GM20431 (cell line): ENCODE data around the gene ARHGDIA.

ENCODE experiments used
- in situ Hi-C: fragments of 300-500 bp; cut with MseI, MboI; formaldehyde crosslinking; loops from one replicate; pipeline ENCODE4 v1.15.0; 2020; ENCODE audit warnings: low sequenced_read_pairs; ENCODE audit not compliant: unreplicated experiment

Gene ARHGDIA

DNA sequence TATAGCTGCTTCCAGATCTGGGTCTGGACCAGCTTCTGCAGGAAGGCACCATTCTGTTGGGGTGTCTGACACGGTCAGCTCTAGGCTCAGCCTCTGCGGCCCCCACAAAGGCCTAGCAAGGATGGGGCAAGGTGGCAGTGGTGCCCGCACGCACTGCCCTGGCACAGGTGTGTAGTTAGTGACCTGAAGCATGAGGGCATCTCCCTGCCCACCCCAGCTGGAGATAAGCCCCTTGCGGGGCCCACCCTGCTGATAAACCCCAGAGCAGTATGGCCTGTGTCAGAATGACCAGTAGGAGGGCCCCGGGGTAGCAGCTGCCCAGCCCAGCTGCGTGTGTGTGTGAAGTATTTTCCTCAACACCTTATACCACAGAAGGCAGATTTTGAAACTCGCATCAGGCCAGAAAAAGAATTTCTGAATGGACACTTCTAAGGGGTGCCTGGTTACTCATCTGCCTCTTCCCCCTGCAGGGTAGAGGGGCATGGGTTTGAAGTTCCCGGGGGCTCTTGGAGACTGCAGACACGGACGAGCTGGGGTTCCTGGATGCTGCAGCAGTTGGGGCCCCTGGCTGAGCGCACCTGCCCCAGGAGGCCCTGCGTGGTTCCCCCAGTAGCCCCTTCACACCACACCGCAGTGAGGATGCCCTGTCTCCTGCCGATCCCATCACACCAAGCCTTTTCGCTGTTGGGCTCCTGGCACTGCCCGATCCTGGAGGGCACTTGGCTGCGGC is 4.5 kb downstream of the ARHGDIA start:
- in situ Hi-C loops = no loop called here

DNA sequence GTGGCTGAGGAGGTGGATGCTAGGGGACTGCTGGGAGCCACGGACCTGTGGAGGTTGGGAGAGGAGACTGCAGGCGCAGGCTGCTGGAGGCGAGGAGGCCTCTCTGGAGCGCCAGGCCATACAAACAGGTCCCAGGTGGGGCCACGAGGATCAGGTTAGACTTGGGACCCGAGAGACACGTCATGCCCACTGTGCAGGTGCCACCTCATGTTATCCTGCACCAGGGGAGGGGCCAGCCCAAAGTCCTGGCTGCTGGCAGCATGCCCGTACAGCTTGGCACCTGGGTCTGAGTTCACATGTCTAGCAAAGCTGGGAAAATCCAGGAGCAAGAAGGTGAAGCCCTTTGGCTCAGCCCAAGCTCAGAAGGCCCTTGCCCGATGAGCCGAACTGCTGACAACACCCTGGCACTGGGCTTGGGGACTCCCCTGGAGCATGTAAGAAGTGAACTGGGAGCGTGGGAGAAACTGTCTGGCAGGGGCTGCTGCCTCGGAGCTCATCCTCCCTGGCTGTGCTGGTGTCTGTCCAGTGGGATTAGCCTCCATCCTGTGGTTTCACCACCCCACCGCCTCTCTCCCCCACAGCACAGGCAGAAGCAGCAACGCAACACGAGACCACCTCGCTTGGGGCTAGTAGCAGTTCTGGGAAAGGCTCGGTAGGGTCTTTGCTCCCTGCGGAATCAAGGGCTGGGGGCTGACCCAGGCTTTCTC is 5.3 kb downstream of the ARHGDIA start:
- in situ Hi-C loops = no loop called here

DNA sequence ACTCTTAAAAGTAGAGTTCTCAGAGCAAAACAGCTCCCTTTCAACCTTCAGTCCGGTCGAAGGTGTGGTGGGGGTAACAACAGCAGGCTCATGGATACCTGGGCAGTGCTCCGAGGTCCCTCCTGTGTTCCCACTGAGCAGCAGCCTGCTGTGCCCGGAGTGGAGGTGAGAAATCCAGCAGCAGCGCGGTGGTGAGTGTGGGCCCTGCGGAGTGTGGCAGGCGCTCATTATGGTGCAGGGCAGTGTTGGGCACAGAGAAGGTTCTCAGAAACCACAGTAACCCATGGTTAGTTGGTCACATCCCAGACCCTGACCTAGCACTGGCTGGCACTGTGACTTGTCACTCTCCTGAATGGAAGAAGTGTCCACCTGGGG is 5.8 kb downstream of the ARHGDIA start:
- in situ Hi-C loops = no loop called here

DNA sequence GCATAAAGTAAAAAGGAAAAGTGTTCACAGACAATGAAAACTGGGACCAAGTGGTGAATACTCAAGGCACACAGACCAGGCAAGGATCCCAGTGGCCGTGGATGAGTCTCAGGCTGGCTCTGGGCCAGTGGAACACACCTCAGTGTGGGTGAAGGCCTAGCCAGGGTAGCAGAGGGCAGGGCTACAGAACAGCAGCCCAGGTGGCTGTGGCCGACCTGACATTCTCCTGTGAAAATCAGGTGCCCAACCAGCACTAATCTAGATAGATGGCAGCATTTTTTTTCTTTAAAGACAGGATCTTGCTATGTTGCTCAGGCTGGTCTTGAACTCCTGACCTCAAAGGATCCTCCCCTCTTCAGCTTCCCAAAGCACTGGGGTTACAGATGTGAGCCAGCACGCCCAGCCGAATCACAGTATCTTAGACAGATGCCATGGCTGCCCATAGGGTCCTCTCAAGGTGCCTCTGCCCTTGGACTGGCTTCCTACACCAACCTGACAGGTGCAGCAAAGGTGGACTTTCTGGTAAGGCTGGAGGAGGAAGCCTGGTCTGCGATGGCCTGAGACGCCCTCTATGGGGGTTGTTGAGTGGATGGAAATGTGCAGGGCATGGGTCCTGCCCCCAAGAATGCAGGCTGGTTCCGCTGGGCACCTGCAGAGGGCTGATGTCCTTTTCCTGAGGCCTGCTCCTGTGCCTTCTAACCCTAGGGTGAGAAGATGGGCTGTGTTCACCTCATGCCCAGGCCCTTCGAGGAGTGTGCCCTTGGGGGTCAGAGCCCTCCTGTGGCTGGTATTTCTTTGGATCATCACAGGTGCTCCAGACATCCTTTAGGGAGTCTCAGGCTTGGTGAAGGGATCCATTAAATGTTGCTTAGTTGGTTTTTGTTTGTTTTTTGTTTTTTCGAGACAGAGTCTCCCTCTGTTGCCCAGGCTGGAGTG is 7.0 kb downstream of the ARHGDIA start:
- in situ Hi-C loops = no loop called here

DNA sequence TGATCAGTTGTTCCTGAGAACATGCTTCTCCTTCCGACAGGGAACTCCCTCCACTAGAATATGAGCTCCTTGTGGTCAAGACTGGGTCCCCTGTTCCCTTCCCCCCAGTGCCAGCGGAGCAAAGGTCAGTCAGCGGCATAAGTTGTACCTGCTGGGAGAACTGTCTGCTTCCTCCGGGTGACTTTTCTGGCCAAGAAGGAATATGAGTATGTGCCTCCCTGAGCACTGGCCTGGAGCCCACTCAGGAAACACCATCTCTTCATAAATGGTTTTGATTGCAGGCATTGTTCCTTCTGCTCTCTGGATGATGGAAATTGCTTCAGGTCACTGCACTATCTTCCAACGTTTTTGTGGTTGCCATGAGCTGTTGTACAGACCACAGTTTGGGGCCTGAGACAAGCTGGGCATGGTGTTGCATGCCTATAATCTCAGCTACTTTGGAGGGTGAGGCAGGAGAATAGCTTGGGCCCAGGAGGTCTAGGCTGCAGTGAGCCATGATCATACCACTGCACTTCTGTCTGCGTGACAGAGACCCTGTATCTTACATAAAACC is 7.9 kb downstream of the ARHGDIA start:
- in situ Hi-C loops = no loop called here

DNA sequence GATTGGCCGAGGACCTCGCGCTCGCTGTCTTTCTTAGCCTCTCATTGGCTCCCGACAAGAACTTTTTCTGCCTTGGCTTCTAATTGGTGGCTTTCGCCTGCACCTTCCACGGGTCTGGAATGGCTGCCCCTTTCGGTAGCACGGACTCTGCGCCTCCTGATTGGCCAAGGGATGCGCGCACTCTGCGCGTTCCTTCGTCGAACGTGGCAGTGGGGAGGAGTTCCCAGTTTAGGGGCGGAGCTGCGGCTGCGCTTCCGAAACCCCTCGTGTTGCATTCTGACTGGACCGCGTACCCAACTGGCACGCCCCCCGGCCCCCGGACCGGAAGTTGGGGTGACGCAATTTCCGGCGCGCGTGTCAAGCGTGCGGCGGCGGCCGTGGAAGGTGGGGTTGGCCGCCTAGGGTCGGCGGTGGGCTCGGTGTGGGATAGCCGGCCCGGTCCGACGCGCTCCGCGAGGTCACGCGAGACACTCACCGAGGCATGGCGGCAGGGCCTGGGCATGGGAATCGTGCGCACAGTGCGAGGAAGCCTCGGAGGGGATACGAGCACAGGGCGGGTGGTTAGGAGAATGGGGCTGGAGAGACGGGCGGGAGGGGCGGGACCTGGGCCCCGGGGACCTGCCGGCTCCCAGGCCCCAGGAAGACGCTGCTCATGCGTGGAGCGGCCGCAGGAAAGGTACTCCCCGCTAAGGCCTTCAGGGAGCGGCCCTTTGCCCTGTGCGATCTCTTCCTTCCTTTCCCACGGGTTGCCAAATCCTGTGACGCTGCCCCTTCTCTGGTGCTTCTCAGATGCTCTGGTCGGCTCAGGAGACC is 10.2 kb downstream of the ARHGDIA start:
- in situ Hi-C loops = no loop called here

DNA sequence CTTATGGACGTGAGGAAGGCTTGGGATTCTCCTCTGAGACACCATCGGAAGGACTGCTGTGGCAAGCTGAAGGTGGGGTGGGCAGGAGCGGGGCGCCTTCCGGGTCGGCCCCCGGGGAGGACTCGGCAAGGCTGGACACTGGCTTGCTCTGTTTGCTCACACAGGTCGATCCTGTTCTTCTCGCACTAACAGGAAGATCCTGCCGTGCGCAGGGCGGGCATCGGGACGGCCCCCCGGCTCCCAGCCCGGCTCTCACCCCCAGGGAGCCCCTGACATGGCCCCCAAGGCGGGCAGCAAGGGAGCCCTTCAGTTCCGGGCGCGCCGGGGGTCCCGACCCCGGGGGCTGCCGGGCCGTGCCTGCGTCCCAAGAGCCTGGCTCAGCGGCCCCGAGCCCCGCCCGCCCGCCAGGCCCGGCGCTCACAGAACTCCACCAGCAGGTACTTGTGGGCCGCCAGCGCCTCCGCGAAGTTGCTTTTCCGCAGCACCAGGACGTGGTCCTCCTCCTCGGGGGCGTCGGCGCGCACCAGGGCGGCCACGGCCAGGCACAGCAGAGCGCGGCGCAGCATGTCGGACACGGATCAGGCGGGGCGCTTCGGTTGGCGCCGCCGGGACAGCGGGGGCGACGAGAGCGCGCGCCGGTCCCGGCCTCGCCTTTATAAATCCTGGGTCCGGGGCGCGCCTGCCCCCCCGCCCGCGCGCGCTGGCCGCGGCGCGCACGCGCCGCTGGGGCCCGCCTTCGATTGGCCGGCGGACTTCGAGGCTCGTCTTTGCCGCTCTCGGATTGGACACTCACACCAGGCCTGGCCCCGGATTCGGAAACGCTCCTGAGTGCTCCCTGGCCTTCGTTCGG is 11.0 kb downstream of the ARHGDIA start, which contains the start of gene P4HB:
Gene P4HB, minus strand, starts transcription at position 630 of the 850 bp plus-strand sequence. Its CDS starts 64 bp downstream, at position 566.
- in situ Hi-C loops = no loop called here

DNA sequence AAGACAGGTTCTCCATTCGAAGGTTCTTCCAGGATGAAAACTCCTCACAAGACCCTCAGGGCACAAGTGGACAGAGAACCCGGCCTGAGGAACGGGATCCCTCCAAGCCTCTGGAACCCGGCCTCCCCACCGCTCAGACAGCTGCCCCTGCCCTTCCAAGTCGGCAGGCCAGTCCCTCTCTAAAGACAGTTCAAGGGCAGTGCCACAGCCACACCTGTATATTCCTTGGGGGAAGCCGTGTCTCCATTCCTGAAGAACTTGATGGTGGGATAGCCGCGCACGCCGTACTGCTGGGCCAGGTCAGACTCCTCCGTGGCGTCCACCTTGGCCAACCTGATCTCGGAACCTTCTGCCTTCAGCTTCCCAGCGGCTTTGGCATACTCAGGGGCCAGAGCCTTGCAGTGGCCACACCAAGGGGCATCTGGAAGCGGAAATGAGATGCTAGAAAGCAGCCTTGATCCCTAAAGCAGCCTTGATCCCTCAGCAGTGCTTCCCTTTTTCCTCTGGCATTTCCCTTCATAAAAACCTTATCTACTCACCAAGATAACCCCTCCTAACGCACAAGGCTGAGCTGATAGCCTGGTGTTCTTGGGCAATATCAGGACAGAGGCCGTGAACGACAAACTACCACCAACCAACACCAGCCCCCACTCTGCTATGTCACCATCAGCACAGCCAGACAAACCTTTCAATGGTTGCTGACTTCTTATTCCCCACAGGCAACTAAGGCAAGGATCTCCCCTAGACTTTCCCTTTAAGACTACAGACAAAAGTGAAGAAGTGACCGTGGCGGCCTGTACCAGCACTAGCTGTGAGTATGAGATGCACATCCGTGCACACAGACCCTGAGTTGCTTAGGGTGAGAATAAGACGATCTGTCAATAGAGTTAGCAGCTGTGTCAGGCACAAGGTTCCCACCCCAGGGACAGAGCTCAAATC is 11.9 kb downstream of the ARHGDIA start:
- in situ Hi-C loops = no loop called here

DNA sequence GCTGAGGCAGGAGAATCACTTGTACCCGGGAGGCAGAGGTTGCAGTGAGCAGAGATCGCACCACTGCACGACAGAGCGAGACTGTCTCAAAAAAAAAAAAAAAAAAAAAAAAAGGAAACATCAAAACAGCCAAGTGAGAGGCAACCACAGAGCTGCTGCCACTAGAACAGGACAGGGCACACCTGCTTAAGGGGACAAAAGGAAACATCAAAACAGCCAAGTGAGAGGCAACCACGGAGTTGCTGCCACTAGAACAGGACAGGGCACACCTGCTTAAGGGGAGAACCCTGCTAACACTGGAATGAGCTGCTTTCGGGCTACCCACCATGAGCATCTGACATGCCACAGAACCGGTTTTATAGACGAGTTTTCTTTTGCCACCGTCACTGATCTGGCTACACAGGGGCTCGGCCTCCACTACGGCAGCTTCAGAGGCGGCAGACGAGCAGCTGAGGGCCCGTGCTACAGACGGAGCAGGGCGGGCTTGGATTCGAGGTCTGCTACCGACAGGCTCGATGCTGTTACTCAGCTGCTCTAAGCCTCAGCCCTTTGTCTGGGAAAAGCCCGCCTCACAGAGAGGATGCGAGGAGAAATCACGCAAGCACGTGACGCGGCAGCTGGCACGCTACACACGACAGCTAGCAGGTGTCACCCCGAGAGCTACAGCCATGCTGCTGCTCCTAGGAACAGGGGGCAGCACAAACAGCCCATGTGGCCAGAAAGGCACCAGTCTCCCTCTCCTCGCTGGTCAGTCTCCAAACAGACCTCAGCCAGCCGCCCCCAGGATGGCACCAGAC is 12.8 kb downstream of the ARHGDIA start:
- in situ Hi-C loops = no loop called here

DNA sequence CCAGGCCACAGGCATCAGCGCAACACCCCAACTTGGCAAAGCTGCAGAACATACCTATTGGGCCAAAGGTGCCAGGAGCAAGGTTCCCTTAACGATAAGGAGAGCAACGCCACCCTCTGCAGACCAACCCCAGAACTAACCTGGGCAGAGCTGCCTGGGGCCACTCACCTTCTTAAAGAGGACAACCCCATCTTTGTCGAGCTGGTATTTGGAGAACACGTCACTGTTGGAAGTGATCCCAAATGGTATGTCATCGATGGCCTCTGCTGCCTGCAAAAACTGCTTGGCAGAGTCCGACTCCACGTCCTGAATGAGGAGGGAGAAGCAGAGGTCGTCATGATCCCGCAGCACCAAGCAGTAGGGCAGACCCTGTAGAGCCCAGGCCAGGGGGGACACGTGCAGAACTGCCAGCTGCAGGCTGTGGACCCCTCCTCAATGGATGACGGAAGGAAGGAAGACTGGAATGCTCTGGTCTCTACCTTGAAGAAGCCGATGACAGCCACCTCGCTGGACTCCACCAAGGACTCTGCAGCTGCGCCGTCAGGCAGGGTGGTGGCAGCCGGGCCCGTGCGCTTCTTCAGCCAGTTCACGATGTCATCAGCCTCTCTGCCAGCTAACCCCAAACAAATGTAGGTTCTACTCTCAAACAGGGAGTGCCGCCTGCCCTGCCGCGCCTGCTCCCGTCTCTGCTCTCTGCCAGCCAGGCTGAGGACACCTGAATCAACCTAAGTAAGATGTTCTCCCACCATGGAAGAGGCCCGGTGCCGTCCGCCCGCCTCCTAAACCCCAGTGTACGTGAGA is 16.0 kb downstream of the ARHGDIA start:
- in situ Hi-C loops = no loop called here

DNA sequence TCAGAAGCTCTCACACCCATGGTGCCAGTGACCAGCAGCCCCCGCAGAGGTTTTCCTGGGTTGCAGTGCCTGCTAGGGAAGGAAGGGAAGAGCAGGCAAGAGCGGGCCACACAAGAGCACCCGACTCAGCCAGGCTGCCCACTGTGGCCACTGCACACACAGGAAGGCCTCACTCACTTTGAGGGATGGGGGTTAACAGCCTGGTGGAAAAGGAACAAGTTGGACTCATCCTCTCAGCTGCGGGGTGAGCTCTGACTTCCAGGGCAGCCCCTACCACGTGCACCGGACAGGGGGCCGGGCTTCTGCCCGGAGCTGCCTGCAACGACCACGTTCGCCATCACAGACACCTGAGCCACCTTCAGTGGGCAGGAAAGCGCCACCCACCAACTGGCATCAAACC is 18.9 kb downstream of the ARHGDIA start:
- in situ Hi-C loops = no loop called here

DNA sequence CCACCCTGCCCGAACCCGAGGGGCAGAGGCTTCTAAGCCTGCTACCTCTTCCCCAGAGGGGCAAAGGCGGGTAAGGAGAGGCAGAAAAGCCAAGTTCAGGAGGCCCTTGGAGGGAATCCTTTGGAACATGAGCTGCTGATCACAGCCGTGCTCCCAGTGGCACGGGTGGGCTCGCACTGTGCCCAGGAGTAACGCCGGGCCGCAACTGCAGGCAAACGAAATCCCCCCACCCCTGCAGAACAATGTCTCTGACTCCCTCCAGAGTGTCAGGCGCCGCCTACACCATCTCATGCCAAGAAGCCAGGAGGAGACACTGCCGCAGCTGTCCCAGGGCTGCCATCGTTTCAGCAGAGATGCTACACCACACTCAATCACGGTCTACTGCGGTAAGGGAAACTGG is 19.7 kb downstream of the ARHGDIA start:
- in situ Hi-C loops = no loop called here

DNA sequence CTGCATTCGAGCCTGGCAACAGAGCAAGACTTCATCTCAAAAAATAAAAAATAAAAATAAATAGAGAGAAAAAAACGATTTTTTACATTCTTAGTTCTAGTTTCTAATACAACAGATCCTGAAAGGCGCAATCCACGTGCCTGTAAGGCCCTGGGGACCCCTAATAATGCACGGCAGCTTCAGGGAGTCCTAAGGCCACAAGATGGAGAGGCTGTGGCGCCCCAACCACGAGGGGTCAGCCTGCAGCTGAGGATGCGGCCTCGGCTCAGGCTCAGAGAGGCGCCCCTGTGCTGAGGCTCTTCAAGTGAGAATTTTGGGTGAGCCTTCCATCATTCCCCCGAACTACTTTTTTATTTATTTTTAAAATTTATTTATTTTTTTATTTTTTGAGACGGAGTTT is 21.7 kb downstream of the ARHGDIA start:
- in situ Hi-C loops = no loop called here

DNA sequence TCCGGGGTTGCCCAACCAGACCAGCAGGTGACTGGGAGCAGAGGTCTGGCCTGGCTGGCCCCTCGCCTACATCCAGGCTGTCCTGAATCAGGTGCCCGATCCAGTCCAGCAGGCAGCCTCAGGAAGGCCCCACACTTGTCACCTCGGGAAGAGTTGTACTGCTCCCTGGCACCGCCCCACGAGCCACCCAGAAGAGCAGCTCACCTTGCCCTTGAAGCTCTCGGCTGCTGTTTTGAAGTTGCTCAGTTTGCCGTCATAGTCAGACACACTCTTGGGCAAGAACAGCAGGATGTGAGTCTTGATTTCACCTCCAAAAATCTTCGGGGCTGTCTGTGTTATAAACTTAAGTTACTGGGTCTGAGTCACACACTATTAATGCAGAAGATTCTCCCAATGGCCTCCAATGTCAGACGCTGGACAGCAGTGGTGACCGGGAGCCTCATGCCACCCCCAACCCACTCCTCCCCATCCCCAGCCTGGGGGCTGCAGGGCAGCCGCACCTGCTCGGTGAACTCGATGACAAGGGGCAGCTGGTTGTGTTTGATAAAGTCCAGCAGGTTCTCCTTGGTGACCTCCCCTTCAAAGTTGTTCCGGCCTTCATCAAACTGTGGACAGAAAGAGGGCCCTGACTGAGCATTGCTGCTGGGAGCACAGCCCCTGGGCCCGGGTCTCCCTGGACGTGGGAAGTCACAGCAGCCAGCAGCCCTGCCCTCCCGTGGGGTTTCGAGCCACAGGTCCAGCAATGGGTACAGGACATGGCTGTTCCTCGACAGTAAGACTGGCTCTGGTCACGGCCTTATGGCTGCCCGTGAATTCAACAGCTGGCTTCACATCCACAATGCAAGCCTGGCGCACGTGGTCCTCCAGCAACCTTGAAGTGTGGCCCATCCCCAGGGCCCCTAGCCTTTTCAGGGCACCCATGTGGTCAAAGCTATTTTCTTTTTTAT is 24.1 kb downstream of the ARHGDIA start:
- in situ Hi-C loops = no loop called here
